CD4-positive, alpha-beta T cell (primary cell): Measurements from ENCODE around the gene BOLA1. TPM values are rescaled to one million over a fixed set of nuclear protein-coding genes. Genes with fewer than 3 reads are reported as not detected.

Experiments used
- ATAC-seq: fragments of 200-7000 bp; cut with Tn5 transposase; one replicate; pipeline ENCODE4 v1.10.0; 2022; ENCODE audit warnings: mild to moderate bottlenecking; ENCODE audit not compliant: poor library complexity
- CTCF ChIA-PET: fragments of 350-600 bp; sonication (Branson Sonifier 250); formaldehyde crosslinking; loops from one replicate; lab custom pipeline; 2021; ENCODE audit warnings: antibody characterized with exemption, inconsistent platforms; lab: Charles Lee
- POLR2A ChIA-PET: fragments of 350-600 bp; sonication (Branson Sonifier 250); formaldehyde crosslinking; loops from one replicate; lab custom pipeline; 2021; ENCODE audit warnings: antibody characterized with exemption, inconsistent platforms; lab: Charles Lee
- DNase-seq, 14 experiments: peaks; one replicate each; pipeline ENCODE4 v3.0.0-alpha.2; 2013 to 2020; ENCODE audit warnings: mixed read lengths in 2 of 14
- H3K27ac ChIP-seq, 2 donors: one replicate each; pipeline versions ENCODE4 v1.5.1 to v1.7.0; 2013; ENCODE audit warnings: low read length in 2 of 2, low read depth in 1 of 2, mild to moderate bottlenecking in 1 of 2
- H3K27me3 ChIP-seq, 2 experiments: 1 replicate in 1 of 2; 2 replicates in 1 of 2; pipeline versions ENCODE4 v1.6.1 to v1.7.0; 2013; ENCODE audit warnings: low read length in 2 of 2, control low read depth in 1 of 2, mild to moderate bottlenecking in 1 of 2, moderate library complexity in 1 of 2; ENCODE audit not compliant: insufficient read depth in 2 of 2, control insufficient read depth in 1 of 2
- H3K36me3 ChIP-seq: one replicate; pipeline ENCODE4 v1.6.1; 2013; ENCODE audit warnings: low read length, control low read depth; ENCODE audit not compliant: insufficient read depth
- H3K4me1 ChIP-seq: one replicate; pipeline ENCODE4 v1.6.1; 2013; ENCODE audit warnings: low read length, control low read depth; ENCODE audit not compliant: insufficient read depth
- H3K4me3 ChIP-seq: one replicate; pipeline ENCODE4 v1.5.1; 2013; ENCODE audit warnings: mild to moderate bottlenecking, low read length, moderate library complexity
- H3K9me3 ChIP-seq, 2 experiments: 1 replicate in 1 of 2; 2 replicates in 1 of 2; pipeline versions ENCODE4 v1.6.1 to v1.7.0; 2013; ENCODE audit warnings: low read length in 2 of 2, mild to moderate bottlenecking in 2 of 2, control low read depth in 1 of 2, moderate library complexity in 1 of 2; ENCODE audit not compliant: control insufficient read depth in 1 of 2, insufficient read depth in 1 of 2
- H3K27ac Mint-ChIP-seq: one replicate; pipeline ENCODE4 v1.8.0; 2020; ENCODE audit warnings: mixed read lengths
- H3K27me3 Mint-ChIP-seq: one replicate; pipeline ENCODE4 v1.8.0; 2021; ENCODE audit warnings: mixed read lengths
- H3K36me3 Mint-ChIP-seq: one replicate; pipeline ENCODE4 v1.8.0; 2021; ENCODE audit warnings: low read depth, mixed read lengths
- H3K4me1 Mint-ChIP-seq: one replicate; pipeline ENCODE4 v1.8.0; 2021; ENCODE audit warnings: low read depth, mixed read lengths
- H3K4me3 Mint-ChIP-seq: one replicate; pipeline ENCODE4 v1.8.0; 2020; ENCODE audit warnings: mild to moderate bottlenecking, mixed read lengths
- H3K9me3 Mint-ChIP-seq: one replicate; pipeline ENCODE4 v1.8.0; 2020; ENCODE audit warnings: mixed read lengths
- intact Hi-C, 2 experiments: fragments of 100-400 bp; cut with DNase I in 1 of 2; cut with micrococcal nuclease in 1 of 2; formaldehyde crosslinking; loops; one replicate each; pipeline versions ENCODE4 v1.15.1 to v1.9.0; 2023 to 2025; cut with DNase I, micrococcal nuclease
- total RNA-seq, 174 experiments: library from RNA in 2 of 174; stranded (reverse) in 2 of 174; gene quantifications; one replicate each; pipeline ENCODE4 v1.2.3 and lab custom pipeline; 2021 to 2026
- TF ChIP-seq, protein P1 (sequence below): fragments of 200-600 bp; IDR thresholded peaks from one replicate; pipeline ENCODE4 v1.8.0; 2022; ENCODE audit warnings: antibody characterized with exemption, mild to moderate bottlenecking

The BOLA1 gene
- total RNA-seq, 2 experiments from 2014 or later = 4.6 to 6.4 TPM

DNA sequence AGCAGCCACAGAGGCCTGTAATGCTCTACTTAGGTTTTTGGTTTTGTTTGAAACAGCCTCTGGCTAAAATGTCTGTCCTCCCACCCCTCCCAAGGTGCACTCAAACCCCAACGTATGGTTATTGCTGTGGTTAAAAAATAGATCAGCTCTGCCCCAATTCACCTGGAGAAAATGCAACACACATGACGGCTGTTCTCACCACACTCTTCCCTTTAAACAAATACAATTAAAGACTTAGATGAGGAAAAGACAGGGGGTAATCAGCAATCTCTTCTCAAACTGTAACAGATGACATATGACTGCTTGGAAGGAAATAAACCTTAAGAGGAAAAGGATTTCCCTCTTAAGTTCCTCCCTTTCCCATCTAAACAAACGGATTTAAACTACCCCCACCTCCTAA, 43.5 kb downstream of the BOLA1 start:
- no peak overlapping the region for H3K27ac ChIP-seq
- no peaks in the 10 kb centered on the region for H3K27me3 ChIP-seq
- CTCF ChIA-PET = no interaction called here
- H3K9me3 Mint-ChIP-seq = no peaks in the 10 kb centered on the region
- no peak overlapping the region for H3K4me3 ChIP-seq
- TF ChIP-seq, protein P1, sequence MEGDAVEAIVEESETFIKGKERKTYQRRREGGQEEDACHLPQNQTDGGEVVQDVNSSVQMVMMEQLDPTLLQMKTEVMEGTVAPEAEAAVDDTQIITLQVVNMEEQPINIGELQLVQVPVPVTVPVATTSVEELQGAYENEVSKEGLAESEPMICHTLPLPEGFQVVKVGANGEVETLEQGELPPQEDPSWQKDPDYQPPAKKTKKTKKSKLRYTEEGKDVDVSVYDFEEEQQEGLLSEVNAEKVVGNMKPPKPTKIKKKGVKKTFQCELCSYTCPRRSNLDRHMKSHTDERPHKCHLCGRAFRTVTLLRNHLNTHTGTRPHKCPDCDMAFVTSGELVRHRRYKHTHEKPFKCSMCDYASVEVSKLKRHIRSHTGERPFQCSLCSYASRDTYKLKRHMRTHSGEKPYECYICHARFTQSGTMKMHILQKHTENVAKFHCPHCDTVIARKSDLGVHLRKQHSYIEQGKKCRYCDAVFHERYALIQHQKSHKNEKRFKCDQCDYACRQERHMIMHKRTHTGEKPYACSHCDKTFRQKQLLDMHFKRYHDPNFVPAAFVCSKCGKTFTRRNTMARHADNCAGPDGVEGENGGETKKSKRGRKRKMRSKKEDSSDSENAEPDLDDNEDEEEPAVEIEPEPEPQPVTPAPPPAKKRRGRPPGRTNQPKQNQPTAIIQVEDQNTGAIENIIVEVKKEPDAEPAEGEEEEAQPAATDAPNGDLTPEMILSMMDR = no peak
- ATAC-seq = no peak
- POLR2A ChIA-PET = interaction anchor here (3.4 kb wide), 1 partner anchor 56 kb away, joined by 14 read pairs; a partner anchor contains a TSS
- H3K36me3 ChIP-seq = peaks cover 15% of the 10 kb centered on the region
- peaks cover 9% of the 10 kb centered on the region for H3K4me1 Mint-ChIP-seq
- no peaks in the 10 kb centered on the region for H3K9me3 ChIP-seq
- no peak for DNase-seq
- H3K4me3 Mint-ChIP-seq = no peak overlapping the region
- no peaks in the 10 kb centered on the region for H3K27me3 Mint-ChIP-seq
- intact Hi-C loops = no loop called here
- peaks cover 14% of the 10 kb centered on the region for H3K36me3 Mint-ChIP-seq
- H3K27ac Mint-ChIP-seq = no peak overlapping the region
- peaks cover 13% of the 10 kb centered on the region for H3K4me1 ChIP-seq

DNA sequence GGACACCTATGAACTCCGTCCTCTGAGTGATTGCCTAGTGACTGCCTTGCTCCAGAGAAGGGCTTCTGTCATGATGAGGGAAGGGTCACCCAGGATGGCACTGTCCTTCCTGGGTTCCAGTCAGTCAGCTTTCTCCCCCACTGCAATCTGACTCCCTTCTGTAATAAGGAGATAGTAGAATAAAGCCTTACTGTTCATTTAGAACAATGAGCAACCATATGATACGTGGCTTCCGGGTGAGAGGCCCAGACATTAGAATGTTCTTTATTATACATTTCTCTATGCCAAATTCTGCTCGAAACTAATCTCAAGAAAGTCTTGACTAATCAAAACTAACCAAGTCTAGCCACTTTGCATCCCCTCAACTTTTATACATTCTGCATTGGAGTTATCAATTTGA, 45.8 kb downstream of the BOLA1 start:
- TF ChIP-seq, protein P1 = no peak
- DNase-seq = no peak
- Mint-ChIP-seq H3K27me3 (no peaks in the 10 kb centered on the region), H3K9me3 (no peaks in the 10 kb centered on the region), H3K4me1 (no peaks in the 10 kb centered on the region), H3K27ac (no peak overlapping the region), H3K4me3 (no peak overlapping the region), H3K36me3 (peaks cover 30% of the 10 kb centered on the region)
- H3K27me3 ChIP-seq = no peaks in the 10 kb centered on the region
- peaks cover 25% of the 10 kb centered on the region for H3K36me3 ChIP-seq
- no peak overlapping the region for H3K27ac ChIP-seq
- ATAC-seq = no peak
- H3K4me3 ChIP-seq = no peak overlapping the region
- peaks cover 3% of the 10 kb centered on the region for H3K4me1 ChIP-seq
- ChIA-PET POLR2A (no interaction called here), CTCF (no interaction called here)
- no peaks in the 10 kb centered on the region for H3K9me3 ChIP-seq
- intact Hi-C loops = no loop called here

DNA sequence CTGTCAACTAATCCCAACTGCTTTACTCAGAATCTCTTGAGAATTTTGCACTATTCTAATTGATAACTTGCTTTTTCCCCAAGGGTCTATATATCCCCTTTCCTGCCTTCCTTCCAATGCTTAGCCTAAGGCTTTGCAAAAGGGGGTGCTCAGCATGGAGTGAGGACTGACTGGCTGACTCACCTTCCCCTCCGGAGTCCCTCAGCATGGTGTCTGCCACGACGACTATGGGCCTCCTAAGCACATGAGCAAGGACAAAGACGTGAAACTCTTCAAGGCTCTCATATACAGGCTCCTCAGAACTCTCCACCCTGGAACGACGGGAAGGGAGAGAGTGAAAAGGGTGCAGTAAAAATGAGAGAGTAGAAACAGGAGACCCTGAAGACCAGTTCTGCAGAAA, 50.5 kb downstream of the BOLA1 start:
- H3K27me3 ChIP-seq = no peaks in the 10 kb centered on the region
- H3K27me3 Mint-ChIP-seq = no peaks in the 10 kb centered on the region
- CTCF ChIA-PET = no interaction called here
- H3K27ac Mint-ChIP-seq = no peak overlapping the region
- no peaks in the 10 kb centered on the region for H3K9me3 Mint-ChIP-seq
- DNase-seq = no peak
- POLR2A ChIA-PET = no interaction called here
- no peaks in the 10 kb centered on the region for H3K4me1 ChIP-seq
- H3K4me3 ChIP-seq = no peak overlapping the region
- H3K4me1 Mint-ChIP-seq = no peaks in the 10 kb centered on the region
- no peak overlapping the region for H3K27ac ChIP-seq
- TF ChIP-seq, protein P1 = no peak
- peaks cover 35% of the 10 kb centered on the region for H3K36me3 Mint-ChIP-seq
- peaks cover 22% of the 10 kb centered on the region for H3K36me3 ChIP-seq
- no peak for ATAC-seq
- no peaks in the 10 kb centered on the region for H3K9me3 ChIP-seq
- intact Hi-C loops = no loop called here
- no peak overlapping the region for H3K4me3 Mint-ChIP-seq

Other genes starting within 250 kb of the BOLA1 start
- under 1 TPM in 1 of 2 experiments, not detected in 1; 0.17 TPM for gene FCGR1A, start 116.9 kb upstream of the BOLA1 start, total RNA-seq
- gene SV2A, start 18.3 kb downstream of the BOLA1 start, total RNA-seq = 1 to 10 TPM; 2.5 to 2.9 TPM
- 10 to 100 TPM; 38.0 to 38.6 TPM for gene SF3B4, start 28.2 kb downstream of the BOLA1 start, total RNA-seq
- under 1 TPM; 0.49 to 0.70 TPM for gene MTMR11, start 37.3 kb downstream of the BOLA1 start, total RNA-seq
- 1 to 10 TPM; 2.0 to 2.9 TPM for gene OTUD7B, start 111.2 kb downstream of the BOLA1 start, total RNA-seq
- gene VPS45, start 168.2 kb downstream of the BOLA1 start, total RNA-seq = 10 to 100 TPM in 1 of 2 experiments, 1 to 10 TPM in 1; 9.6 to 10.7 TPM